OCI-LY3 (cell line): ENCODE results near the gene ALDH1B1.

Source experiments
- CTCF ChIP-seq: fragments of 200-600, 300-600 bp; sonication (generic); IDR thresholded peaks from 2 replicates; pipeline ENCODE4 v1.5.1; 2014; ENCODE audit warnings: antibody characterized with exemption, low read length, low read depth
- EZH2phosphoT487 ChIP-seq: fragments of 200-600 bp; shearing (Covaris generic); IDR thresholded peaks from 2 replicates; pipeline ENCODE4 v1.6.1; 2018; ENCODE audit warnings: antibody characterized with exemption, mixed run types, low read depth

DNA sequence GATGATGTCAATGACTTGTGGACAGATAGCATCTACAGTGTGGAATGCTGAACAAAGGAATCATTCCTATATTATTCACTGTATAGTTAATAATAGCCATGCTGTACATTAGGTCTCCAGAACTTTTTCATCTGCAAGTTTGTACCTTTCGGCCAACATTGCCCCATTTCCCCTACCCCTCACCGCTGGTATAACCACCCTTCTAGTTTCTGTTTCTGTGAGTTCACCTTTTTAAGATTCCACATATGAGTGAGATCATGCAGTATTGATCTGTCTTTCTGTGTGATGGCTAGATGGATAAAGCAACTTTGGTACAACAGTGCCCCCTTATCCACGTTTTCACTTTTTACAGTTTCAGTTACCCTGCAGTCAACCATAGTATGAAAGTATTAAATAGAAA, 18.8 kb upstream of the ALDH1B1 start:
- TF ChIP-seq CTCF: peak; percentile 17
- no peak for TF ChIP-seq EZH2phosphoT487
